Mucosa of descending colon (tissue), 3 donors: Measurements from ENCODE around the gene APOBEC4. TPM values are rescaled to one million over a fixed set of nuclear protein-coding genes. Genes with fewer than 3 reads are reported as not detected.
A peak's percentile ranks its signal among the peaks of the same experiment; 100 is the strongest.

Experiments used
- ATAC-seq: fragments of 200-7000 bp; cut with Tn5 transposase; one replicate; pipeline ENCODE4 v1.9.1; 2020; ENCODE audit warnings: mild to moderate bottlenecking, moderate library complexity
- DNase-seq, 3 donors: peaks; one replicate each; pipeline ENCODE4 v3.0.0-alpha.2; 2020
- H3K36me3 ChIP-seq: fragments of 200-600 bp; one replicate; pipeline ENCODE4 v1.8.0; 2021; ENCODE audit warnings: low read depth, mild to moderate bottlenecking
- H3K4me1 ChIP-seq: fragments of 200-600 bp; one replicate; pipeline ENCODE4 v1.8.0; 2021; ENCODE audit warnings: low read depth, mild to moderate bottlenecking
- H3K4me3 ChIP-seq: fragments of 200-600 bp; one replicate; pipeline ENCODE4 v1.8.0; 2021; ENCODE audit warnings: mild to moderate bottlenecking
- H3K9me3 ChIP-seq: fragments of 200-600 bp; one replicate; pipeline ENCODE4 v1.8.0; 2021; ENCODE audit warnings: mild to moderate bottlenecking
- intact Hi-C, 2 donors: fragments of 100-400 bp; cut with DNase I in 1 of 2; cut with micrococcal nuclease in 1 of 2; formaldehyde crosslinking; loops; one replicate each; pipeline versions ENCODE4 v1.11.0 to v1.11.1; 2022; cut with DNase I, micrococcal nuclease
- total RNA-seq, 3 donors: library from RNA; stranded (reverse); fragmentation: NEBNext Ultra II Directional in 2 of 3; extraction: Animal tissue kit (Norgen Biotek cat#: 25700) in 2 of 3; gene quantifications; one replicate each; pipeline versions ENCODE4 v1.2.1 to v1.2.4, GENCODE V29; 2021 to 2023
- TF ChIP-seq, protein P1 (sequence below): fragments of 200-600 bp; IDR thresholded peaks from one replicate; pipeline ENCODE4 v1.8.0; 2022; ENCODE audit warnings: antibody characterized with exemption, mild to moderate bottlenecking
- donor health status: DM: no; HTN: no; CAD: no; lungs with moderate emphysema.
- donor health status: DM: no; HTN: no; CAD: no.
- donor health status: DM: no; HTN: yes; CAD: no.

Gene APOBEC4
- total RNA-seq, 3 donors from 2014 or later: 0.55 TPM; not detected in 2

DNA sequence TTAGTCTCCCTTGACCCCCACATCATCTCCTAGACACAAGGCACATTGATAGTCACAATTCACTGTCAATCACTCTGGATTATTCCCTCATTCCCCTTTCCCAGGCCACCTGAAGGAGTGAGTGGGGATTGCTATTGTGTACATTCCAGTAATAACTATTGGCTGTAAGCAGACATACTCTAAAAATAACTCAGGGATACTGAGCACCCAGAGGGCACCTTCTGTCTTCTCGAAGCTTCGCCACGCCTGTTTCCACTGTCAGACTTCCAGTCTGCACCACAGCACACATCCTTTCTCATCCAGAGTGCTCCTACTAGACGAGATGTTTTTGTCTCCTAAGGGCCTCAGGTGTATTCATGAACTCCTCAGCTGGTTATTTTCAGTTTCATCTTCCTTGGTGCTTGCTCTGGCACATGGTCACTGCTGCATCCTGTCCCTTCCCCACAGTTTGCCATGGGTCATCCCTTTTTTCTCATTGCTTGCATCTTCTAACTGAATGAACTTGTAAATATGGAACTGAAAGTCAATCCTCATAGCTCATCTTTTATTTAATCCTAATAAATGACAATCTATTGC is 848 bp upstream of the APOBEC4 start:
- intact Hi-C loops: no loop called here
- H3K9me3 ChIP-seq: no peaks in the 10 kb centered on the region
- DNase-seq (no peak), ATAC-seq (no peak)
- peaks cover 2% of the 10 kb centered on the region for H3K4me1 ChIP-seq
- TF ChIP-seq, protein P1, sequence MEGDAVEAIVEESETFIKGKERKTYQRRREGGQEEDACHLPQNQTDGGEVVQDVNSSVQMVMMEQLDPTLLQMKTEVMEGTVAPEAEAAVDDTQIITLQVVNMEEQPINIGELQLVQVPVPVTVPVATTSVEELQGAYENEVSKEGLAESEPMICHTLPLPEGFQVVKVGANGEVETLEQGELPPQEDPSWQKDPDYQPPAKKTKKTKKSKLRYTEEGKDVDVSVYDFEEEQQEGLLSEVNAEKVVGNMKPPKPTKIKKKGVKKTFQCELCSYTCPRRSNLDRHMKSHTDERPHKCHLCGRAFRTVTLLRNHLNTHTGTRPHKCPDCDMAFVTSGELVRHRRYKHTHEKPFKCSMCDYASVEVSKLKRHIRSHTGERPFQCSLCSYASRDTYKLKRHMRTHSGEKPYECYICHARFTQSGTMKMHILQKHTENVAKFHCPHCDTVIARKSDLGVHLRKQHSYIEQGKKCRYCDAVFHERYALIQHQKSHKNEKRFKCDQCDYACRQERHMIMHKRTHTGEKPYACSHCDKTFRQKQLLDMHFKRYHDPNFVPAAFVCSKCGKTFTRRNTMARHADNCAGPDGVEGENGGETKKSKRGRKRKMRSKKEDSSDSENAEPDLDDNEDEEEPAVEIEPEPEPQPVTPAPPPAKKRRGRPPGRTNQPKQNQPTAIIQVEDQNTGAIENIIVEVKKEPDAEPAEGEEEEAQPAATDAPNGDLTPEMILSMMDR: no peak
- H3K4me3 ChIP-seq: no peak overlapping the region
- H3K36me3 ChIP-seq: no peaks in the 10 kb centered on the region

DNA sequence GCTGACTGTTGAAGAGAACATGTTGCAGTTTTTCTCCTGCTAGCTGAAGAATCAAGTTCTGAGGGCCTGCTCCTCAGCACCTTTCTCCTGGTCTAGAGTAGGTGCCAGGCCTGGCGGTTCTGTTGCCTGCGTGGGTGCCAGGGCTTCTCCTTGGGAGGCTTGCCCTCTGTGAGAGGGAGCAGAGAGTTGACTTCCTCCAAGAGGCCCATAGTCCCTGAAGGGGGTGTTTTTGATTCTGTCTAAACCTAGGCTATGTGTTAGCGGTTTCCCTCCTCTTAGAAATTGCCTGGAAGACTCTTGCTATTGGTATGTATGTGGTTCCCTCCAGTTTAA is 312 bp upstream of the APOBEC4 start:
- TF ChIP-seq, protein P1: no peak
- no peak for DNase-seq
- peak; percentile 47 for ATAC-seq
- Histone ChIP-seq H3K4me1 (peaks cover 2% of the 10 kb centered on the region), H3K36me3 (no peaks in the 10 kb centered on the region), H3K9me3 (no peaks in the 10 kb centered on the region), H3K4me3 (no peak overlapping the region)
- intact Hi-C loops: no loop called here

DNA sequence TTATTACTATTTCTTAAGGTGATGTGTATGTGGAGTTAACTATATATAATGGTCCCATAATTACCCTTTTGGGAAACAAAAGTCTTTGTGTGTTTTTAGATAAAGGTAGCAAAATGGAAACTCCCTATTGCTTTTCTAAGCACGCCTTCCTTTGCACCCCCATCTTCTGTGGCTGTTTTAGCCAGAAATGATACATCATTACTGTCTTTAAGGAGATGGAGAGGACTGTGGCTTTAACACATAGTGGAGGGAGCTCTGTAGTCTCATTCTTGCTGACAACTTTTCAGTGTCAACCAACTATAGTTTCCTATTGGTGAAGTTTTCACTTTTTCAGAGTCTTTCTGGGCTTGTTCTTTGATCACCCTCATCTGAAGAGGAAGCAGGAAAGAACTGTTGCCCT is 1.0 kb downstream of the APOBEC4 start:
- Histone ChIP-seq H3K36me3 (no peaks in the 10 kb centered on the region), H3K4me1 (peaks cover 2% of the 10 kb centered on the region), H3K4me3 (no peak overlapping the region), H3K9me3 (no peaks in the 10 kb centered on the region)
- DNase-seq (no peak), ATAC-seq (no peak)
- intact Hi-C loops: no loop called here
- TF ChIP-seq, protein P1: no peak

DNA sequence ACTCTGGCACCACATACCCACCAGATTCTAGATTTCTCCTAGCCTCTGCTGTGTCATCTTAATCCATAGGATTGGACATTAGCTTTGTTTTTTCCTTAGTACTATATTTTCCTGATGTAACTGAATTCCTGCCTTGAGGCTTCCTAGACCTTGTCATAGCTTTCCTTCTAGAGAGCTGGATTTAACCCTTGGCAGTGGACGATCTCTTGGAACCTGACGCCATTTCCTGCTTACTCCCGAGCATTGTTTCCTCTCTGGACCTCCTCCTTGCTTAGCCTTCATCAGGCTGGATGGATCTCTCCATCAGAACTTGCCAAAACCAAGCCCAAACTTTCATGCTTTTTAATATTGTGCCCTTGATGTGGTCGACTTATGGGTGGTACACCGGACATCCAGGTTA is 1.5 kb downstream of the APOBEC4 start:
- ATAC-seq (no peak), DNase-seq (no peak)
- Histone ChIP-seq H3K4me3 (no peak overlapping the region), H3K9me3 (no peaks in the 10 kb centered on the region), H3K36me3 (no peaks in the 10 kb centered on the region), H3K4me1 (peaks cover 2% of the 10 kb centered on the region)
- intact Hi-C loops: no loop called here
- TF ChIP-seq, protein P1: no peak

DNA sequence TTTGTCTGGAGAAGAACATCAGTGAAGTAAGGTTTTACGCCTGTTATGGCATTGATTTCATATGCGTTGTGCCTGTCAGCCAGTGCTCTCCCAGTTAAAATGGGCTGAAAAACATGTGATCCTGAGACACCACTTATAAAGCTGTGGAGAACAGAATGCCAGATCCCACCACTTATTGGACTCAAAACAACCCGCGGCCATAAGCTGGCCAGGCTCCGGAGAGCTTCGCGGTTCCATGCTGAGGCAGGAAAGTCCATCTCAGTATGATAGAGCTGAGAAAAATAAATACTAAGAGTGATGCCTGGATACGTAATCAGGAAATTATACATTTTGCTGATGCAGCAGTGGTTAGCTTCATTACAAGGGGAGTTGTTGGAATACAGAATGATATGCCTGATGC is 5.1 kb downstream of the APOBEC4 start:
- no peaks in the 10 kb centered on the region for H3K9me3 ChIP-seq
- no peak for ATAC-seq
- no peak for DNase-seq
- intact Hi-C loops: no loop called here
- TF ChIP-seq, protein P1: no peak
- no peaks in the 10 kb centered on the region for H3K4me1 ChIP-seq
- no peaks in the 10 kb centered on the region for H3K36me3 ChIP-seq
- H3K4me3 ChIP-seq: no peak overlapping the region

DNA sequence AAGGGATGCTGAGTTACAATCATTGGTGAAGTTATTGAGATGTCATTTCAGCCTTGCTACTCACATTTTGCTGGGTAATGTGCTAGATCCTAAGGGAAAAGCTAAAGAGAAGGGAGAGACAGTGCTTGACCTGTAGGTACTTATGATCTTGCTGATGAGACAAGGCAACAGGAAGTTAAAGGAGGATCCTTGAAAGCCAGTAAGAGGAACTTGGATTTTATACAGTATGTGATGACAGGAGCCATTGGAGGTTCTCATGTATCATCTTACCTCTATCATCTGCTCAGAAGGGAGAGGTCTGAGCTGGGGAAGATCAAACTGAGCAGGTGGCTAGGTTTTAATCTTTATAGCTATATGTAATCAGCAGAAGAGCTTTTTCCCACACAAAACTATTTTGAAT is 6.3 kb downstream of the APOBEC4 start:
- peak; percentile 20 for ATAC-seq
- intact Hi-C loops: no loop called here
- H3K4me1 ChIP-seq: no peaks in the 10 kb centered on the region
- TF ChIP-seq, protein P1: no peak
- H3K4me3 ChIP-seq: no peak overlapping the region
- no peaks in the 10 kb centered on the region for H3K36me3 ChIP-seq
- H3K9me3 ChIP-seq: no peaks in the 10 kb centered on the region
- DNase-seq: no peak
